Chondrocyte (in vitro differentiated cells): ENCODE measurements around the gene ATP5MK. TPM values are rescaled to one million over a fixed set of nuclear protein-coding genes. Genes with fewer than 3 reads are reported as not detected.
A peak's percentile ranks its signal among the peaks of the same experiment; 100 is the strongest.
"Not testable (repeated sequence)": the region's sequence is repeated elsewhere in the genome, so short reads cannot be mapped to it uniquely, and the experiment has no call there.

Experiments used
- DNase-seq: peaks from one replicate; pipeline ENCODE4 v3.0.0; 2021; ENCODE audit warnings: mixed read lengths, low spot score
- H3K27ac Mint-ChIP-seq: one replicate; pipeline ENCODE4 v1.8.0; 2021; ENCODE audit warnings: mild to moderate bottlenecking, moderate library complexity, mixed read lengths; ENCODE audit not compliant: unreplicated experiment
- H3K27me3 Mint-ChIP-seq: 2 replicates; pipeline ENCODE4 v1.8.0; 2021; ENCODE audit warnings: low read depth, mixed read lengths
- H3K36me3 Mint-ChIP-seq: 2 replicates; pipeline ENCODE4 v1.8.0; 2021; ENCODE audit warnings: low read depth, mixed read lengths
- H3K4me1 Mint-ChIP-seq: 2 replicates; pipeline ENCODE4 v1.8.0; 2021; ENCODE audit warnings: low read depth, mild to moderate bottlenecking, mixed read lengths
- H3K4me3 Mint-ChIP-seq: one replicate; pipeline ENCODE4 v1.8.0; 2021; ENCODE audit warnings: mild to moderate bottlenecking, moderate library complexity, mixed read lengths; ENCODE audit not compliant: unreplicated experiment
- H3K9me3 Mint-ChIP-seq: 2 replicates; pipeline ENCODE4 v1.8.0; 2021; ENCODE audit warnings: low read depth, mixed read lengths
- total RNA-seq: library from RNA; stranded (reverse); gene quantifications from 3 replicates; pipeline ENCODE4 v1.2.1, GENCODE V29; 2021
- TF ChIP-seq, protein P1 (sequence below): fragments of 200-600 bp; sonication (generic); IDR thresholded peaks from 2 replicates; pipeline ENCODE4 v1.5.0; 2021; ENCODE audit warnings: antibody characterized with exemption, mild to moderate bottlenecking, moderate library complexity

The ATP5MK gene
- total RNA-seq, 1 donor from 2014 or later: 326 TPM

DNA sequence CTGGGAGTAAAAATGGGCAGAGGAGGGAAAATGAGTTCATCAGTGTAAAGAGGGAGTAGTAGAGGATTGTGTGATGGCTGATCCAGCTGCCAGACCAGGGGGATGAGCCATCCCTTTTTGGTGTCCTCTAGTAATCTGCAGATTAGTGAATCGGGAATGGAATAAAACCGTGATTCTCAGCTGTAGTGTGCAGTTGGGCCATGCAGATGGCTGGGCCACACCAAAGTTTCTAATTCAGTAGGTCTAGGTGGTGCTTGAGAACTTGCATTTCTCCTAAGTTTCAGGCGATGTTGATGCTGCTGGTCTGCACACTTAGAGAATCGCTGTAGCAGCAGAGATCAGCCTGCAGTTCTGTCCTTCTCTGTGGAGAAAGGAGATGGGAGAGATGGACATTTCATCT lies 22.8 kb upstream of the ATP5MK start:
- TF ChIP-seq, protein P1, sequence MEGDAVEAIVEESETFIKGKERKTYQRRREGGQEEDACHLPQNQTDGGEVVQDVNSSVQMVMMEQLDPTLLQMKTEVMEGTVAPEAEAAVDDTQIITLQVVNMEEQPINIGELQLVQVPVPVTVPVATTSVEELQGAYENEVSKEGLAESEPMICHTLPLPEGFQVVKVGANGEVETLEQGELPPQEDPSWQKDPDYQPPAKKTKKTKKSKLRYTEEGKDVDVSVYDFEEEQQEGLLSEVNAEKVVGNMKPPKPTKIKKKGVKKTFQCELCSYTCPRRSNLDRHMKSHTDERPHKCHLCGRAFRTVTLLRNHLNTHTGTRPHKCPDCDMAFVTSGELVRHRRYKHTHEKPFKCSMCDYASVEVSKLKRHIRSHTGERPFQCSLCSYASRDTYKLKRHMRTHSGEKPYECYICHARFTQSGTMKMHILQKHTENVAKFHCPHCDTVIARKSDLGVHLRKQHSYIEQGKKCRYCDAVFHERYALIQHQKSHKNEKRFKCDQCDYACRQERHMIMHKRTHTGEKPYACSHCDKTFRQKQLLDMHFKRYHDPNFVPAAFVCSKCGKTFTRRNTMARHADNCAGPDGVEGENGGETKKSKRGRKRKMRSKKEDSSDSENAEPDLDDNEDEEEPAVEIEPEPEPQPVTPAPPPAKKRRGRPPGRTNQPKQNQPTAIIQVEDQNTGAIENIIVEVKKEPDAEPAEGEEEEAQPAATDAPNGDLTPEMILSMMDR: no peak
- Mint-ChIP-seq H3K27me3 (no peaks in the 10 kb centered on the region), H3K36me3 (peaks cover 54% of the 10 kb centered on the region), H3K4me1 (no peaks in the 10 kb centered on the region), H3K4me3 (no peak overlapping the region), H3K27ac (no peak overlapping the region), H3K9me3 (no peaks in the 10 kb centered on the region)
- DNase-seq: no peak

DNA sequence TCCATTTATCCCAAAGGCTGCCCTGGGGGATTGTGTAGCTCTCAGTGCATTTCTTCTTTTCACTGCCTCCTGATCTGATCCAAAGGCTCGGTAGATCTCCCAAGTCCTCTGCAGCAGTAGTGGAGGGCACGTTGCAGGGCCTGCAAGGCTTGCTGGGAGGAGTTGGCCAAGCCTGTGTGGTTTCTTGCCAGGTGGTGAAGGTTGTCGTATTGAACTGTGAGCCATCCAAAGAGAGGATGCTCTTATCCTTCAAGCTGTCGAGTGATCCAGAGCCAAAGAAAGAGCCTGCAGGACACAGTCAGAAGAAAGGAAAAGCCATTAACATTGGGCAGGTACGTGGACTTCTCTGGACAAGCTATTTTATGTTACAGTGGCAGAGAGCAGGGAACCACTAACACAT lies 21.3 kb upstream of the ATP5MK start:
- no peaks in the 10 kb centered on the region for H3K27me3 Mint-ChIP-seq
- DNase-seq: no peak
- H3K4me1 Mint-ChIP-seq: no peaks in the 10 kb centered on the region
- peaks cover 47% of the 10 kb centered on the region for H3K36me3 Mint-ChIP-seq
- no peak overlapping the region for H3K4me3 Mint-ChIP-seq
- TF ChIP-seq, protein P1: no peak
- H3K9me3 Mint-ChIP-seq: no peaks in the 10 kb centered on the region
- H3K27ac Mint-ChIP-seq: no peak overlapping the region

DNA sequence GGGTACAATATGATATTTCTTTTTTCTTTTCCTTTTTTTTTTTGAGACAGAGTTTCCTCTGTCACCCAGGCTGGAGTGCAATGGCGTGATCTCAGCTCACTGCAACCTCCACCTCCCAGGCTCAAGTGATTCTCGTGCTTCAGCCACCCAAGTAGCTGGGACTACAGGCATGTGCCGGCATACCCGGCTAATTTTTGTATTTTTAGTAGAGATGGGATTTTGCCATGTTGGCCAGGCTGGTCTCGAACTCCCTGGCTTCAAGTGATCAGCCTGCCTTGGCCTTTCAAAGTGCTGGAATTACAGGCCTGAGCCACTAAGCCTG lies 20.8 kb upstream of the ATP5MK start:
- peaks cover 43% of the 10 kb centered on the region for H3K36me3 Mint-ChIP-seq
- TF ChIP-seq, protein P1: peak; percentile 21

DNA sequence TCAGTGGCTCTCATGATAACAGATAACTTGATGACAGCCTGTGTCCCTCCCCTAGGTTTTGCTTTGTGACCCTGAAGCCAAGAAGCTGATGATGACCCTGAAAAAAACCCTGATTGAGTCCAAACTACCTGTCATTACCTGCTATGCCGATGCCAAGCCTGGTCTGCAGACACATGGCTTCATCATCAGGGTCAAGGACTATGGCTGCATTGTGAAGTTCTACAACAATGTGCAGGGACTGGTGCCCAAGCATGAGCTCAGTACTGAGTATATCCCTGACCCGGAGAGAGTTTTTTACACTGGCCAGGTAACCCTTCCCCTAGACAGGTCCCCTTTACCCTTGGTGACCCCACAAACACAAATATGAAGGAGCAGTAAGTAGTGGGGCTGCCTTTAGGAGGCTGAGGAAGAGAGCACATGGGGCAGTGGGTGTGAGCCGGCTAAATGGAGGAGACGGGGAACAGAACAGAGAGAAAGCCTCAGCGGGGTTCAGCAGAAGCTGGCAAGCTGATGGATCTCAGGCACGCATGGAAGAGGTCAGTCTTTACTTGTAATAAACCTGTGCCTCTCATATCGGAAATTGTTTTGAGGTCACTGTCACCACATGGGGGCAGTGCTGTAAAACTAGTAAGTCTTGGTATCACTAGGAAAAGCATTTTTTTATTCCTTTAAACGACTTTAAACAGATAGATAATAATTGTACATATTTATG lies 20.3 kb upstream of the ATP5MK start:
- H3K4me1 Mint-ChIP-seq: no peaks in the 10 kb centered on the region
- H3K27ac Mint-ChIP-seq: no peak overlapping the region
- H3K4me3 Mint-ChIP-seq: no peak overlapping the region
- no peaks in the 10 kb centered on the region for H3K9me3 Mint-ChIP-seq
- DNase-seq: no peak
- TF ChIP-seq, protein P1: peak; percentile 88
- H3K27me3 Mint-ChIP-seq: no peaks in the 10 kb centered on the region
- peaks cover 43% of the 10 kb centered on the region for H3K36me3 Mint-ChIP-seq

More for the DNA sequence above, 20.8 kb upstream of the ATP5MK start:
- not testable (repeated sequence) for H3K27ac Mint-ChIP-seq, H3K27me3 Mint-ChIP-seq, H3K4me3 Mint-ChIP-seq, DNase-seq, H3K4me1 Mint-ChIP-seq, H3K9me3 Mint-ChIP-seq

DNA sequence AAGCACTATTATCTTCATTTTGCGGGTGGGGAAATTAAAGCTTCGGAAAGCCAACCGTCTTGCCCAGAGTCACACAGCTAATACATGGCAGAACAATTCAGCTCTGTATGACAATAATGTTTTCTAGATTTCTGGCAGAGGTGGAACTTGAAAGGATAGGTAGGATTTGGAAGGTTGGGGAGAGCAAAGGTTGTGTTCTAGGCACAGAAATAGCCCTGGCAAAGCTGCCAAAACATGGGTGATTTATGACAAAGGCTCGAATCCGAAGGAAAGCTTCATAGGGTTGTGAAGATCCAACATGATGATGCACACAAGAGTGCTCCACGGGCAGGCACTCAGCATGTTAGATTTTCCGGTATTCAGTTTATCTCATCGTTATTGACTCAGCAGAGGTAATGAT lies 19.3 kb upstream of the ATP5MK start:
- Mint-ChIP-seq H3K9me3 (no peaks in the 10 kb centered on the region), H3K27me3 (no peaks in the 10 kb centered on the region), H3K4me3 (no peak overlapping the region), H3K4me1 (no peaks in the 10 kb centered on the region), H3K36me3 (peaks cover 41% of the 10 kb centered on the region), H3K27ac (no peak overlapping the region)
- no peak for DNase-seq
- TF ChIP-seq, protein P1: no peak
